Medulla oblongata (tissue), 1 donor: ENCODE results near the gene AGAP1.

Experiments
- DNase-seq: peaks from one replicate; pipeline ENCODE4 v3.0.0-alpha.2; 2015; ENCODE audit errors: extremely low spot score

The AGAP1 gene

DNA sequence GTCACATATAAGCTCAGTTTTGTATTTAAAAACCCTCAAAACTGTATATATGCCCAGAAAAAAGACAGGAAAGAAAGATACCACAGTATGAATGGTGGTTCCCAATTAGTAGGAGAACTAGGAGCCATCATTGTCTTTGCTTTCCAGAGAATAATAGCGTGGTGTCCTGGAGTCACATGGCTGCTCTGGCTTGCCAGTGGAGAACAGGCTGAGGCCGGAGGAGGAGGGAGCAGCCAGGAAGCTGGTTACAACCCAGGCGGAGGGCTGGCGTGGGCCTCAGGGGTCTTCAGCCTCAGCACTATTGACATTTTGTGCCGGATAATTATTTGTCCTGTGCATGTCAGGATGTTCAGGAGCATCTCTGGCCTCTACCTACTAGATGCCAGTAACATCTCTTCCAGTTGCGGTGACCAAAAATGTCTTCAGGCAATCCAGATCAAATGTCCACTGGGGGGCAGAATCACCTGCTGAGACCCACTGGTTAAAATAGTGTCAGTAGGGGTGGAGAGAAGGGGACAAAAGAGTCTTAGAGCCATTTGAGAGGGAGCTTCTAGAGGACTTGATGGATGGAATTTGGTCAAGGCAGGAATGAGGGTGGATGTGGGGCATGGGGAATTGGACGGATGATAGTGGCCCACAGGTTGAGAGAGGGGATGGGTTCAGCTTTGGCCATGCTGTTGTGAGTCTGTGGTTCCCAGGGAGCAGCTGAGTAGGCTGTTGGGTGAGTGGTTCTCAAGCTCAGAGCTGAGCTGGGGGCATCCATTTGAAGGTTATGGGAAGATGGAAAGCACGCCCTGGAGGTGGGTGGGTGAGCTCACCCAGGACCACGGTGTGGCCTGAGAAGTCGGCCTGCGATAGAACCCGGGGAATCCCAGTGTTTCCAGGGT is 144.9 kb downstream of the AGAP1 start:
- DNase-seq = peak; percentile 87

DNA sequence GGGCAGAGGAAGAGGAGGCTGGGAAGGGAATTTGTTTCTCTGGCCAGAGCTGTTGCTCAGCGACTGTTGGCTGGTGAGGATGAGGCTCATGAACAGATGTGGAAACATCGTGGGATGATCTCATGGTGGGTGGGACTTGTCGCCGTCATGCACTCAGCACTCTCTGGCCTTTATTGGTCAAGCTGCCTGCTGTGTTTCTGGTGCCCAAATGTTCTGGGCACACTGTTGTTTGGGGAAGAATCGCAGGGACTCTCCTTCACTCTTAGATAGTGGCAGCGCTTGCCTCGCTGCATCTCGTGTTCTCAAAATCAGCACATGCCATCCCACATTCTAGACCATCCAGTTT is 145.6 kb downstream of the AGAP1 start:
- DNase-seq = peak; percentile 96

DNA sequence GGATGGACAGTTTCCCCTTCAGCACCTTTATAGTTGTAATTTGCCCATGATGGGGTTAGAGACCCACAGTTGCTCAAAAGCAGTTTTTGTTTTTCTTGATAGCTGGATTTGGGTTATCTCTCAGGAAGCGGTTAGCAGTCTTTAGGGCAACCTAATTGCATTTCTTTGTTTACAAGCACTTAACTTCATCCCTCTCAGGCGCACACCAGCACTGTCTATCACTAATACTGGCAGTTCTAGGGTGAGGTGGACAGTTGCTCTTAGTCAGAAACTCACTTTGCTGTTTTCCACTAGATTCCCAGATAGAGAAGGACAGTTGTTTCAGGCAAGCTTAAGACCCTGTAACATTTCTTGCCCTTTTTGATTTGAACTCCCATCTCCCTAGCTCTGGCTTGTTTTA is 146.0 kb downstream of the AGAP1 start:
- no peak for DNase-seq

DNA sequence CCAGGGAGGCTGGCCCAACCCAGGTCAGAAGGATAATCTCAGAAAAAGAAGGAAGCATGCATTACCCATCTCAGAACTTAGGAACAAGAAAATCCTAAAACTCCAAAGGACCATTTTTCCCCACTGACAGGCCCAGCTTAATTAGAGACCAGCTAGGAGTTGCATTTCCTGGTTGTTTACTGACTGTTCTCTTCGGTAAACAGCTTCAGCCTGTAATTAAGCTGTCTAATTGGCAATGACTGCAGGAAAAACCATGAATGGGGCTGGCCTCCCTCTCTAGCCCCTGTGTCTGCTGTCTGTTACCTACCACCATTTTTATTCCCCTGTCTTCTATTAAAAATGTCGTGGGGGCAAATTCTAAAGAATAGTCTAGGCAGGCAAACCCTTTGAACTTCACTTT is 146.5 kb downstream of the AGAP1 start:
- DNase-seq = no peak

DNA sequence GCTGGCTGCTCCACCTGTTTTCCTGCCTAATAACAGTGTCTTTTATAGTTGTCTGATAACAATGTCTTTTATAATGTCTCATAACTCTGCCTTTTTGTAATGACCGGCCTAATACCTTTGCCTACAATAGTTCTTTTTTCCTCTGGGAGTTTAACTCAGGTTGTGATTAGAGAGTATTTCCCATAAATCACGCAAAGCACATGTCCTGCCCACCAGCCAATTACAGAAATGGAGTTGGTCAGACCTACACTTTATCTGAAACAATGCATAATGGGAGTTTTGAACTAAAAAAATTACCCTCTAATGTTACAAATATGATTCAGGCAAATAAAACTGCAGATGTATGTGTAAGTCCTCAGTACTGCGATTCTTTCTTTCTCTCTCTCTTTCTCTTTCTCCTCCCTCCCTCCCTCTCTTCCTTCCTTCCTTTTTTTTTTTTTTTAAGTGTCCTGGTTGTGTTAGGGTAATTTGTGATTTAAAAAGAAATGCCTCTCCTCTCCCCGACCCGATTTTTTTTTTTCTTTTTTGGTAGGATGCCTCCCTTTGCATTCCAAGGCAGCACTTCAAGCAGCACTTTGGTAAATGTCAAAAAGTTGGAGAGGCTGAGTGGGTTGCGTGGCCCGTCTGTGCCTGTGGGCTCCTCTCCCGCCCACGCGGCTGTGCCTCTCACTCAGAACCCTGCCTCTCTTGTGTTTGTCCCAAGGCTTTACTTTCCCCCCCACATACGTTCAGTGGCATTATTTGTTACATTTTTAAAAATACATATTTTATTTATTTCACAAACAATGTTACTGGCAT is 147.3 kb downstream of the AGAP1 start:
- no peak for DNase-seq

DNA sequence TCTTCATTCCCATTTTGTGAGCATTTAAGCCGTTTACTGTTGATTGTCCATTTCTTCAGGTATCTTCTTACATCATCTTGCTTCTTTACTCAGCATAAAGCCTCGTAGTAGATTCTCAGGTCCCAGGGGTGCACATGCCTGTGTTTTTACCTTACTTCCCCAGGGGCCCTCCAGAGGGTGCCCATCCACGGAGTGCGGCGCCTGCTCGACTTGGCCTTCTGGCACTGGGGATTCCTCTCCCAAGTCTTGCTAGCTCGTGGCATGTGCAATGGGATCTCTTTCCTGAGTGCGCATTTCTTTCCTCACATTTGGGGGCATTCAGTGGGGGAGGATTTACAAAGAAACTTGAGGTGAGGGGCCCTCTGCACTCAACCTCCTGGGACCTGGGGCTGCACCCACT is 148.1 kb downstream of the AGAP1 start:
- DNase-seq = no peak

DNA sequence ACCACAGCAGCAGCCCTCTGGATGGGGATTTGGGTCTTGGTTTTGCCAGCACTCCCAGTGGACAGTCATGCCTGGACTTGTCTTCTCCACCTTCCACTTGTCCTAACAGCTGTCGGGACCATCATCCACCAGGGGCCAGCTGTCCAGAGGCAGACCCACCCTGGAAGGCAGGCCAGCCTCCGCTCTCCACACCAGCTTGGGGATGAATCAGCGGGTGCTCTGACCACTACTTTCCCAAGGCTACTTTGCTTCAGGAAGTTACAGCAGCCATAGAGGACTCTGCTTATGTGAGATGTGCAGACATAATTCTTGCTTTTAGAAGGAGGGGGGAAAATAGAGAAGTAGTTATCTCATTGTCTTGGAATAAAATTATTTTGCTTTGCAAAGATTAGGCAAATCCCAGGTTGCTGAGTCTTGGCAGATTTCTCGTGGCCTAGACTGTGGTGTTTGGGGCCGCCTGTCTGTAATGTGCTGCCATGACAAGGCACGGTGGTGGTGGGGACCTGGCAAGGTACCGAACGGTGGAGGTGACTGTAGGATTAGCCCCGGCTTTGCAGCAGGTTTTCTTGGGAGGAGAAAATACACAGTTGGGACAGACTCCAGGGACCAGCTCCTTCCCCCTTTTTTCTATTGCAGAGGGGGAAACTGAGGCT is 148.7 kb downstream of the AGAP1 start:
- DNase-seq = no peak

DNA sequence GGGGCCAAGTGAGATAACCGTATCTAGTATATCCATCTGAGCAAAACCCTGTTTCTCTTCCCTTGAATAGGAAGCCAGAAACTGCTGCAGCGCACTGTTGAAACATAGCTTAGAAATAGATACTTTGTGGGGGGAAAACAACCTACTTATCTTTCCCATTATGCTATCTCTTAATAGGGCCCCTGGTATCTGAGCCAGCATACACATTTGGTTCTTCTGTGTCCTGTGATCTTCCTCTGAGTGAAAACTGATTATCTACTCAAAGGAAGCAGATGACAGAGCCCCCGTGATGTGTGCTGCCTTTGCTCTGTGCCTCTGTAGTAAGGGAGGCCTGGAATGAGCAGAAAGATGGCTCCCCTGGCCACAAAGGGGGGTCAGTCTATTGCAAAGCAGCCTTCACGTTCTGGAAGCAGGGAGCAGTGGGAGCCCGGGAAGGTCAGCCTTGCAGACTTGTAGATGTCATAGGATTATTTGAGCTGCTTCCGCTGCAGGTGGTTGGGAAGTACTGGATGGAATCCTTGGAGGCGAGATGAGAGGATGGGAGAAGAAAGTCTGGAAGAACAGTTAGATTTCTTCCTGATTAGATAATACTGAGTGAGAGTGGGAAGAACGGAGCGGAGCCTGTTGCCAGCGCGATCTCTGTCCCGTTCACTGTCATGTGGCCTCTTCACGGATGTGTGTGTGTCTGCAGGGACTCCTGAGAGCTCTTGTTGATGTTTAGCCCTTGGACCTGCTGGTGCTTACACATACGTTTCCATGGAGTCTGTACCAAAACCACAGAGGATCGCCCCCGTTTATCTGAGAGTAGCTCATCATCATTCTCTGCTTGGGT is 150.1 kb downstream of the AGAP1 start:
- DNase-seq = peak; percentile 39

DNA sequence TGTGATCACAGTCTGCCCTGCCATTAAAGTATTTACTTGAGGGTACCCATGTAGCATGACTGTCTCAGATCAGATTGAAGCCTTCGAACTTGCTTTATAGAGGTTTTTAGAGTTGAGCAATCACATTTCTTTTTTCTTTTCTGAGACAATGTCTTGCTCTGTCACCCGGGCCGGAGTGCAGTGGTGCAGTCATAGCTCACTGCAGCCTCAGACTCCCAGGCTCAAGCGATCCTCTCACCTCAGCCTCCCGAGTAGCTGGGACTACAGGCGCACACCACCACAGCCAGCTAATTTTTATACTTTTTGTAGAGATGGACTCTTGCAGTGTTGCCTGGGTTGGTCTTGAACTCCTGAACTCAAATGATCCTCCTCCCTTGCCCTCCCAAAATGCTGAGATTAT is 153.4 kb downstream of the AGAP1 start:
- no peak for DNase-seq

DNA sequence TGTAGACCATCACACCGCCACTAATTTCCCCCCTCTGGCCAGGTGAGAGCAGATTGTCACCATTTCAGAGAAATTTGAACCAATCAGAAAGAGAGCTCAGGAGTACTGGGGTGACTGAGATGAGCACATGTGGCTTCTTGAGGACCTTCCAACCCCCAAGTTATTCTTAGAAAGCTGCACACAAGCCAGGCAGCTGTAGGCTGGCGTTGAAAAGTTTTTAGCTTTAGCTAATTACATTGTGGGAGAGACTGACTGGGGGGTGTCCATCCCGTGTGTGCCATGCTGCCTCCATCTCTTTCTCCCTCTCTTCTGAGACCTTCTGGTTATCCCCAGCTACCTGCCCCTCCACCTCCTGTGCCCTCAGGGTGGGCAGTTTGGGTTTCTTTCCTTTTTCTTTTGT is 154.0 kb downstream of the AGAP1 start:
- no peak for DNase-seq

DNA sequence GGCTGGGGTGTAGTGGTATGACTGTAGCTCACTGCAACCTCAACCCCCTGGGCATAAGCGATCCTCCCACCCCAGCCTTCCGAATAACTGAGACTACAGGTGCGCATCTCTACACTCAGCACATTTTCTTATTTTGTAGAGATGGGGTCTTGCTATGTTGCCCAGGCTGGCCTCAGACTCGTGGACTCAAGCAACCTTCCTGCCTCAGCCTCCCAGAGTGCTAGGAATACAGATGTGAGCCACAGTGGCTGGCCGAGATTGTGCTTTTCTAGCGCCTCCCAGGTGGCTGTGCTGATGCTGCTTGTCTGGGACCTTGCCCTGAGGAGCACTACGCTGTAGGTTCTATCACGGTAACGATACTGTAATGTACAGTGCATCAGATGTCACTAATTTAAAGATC is 155.6 kb downstream of the AGAP1 start:
- no peak for DNase-seq

DNA sequence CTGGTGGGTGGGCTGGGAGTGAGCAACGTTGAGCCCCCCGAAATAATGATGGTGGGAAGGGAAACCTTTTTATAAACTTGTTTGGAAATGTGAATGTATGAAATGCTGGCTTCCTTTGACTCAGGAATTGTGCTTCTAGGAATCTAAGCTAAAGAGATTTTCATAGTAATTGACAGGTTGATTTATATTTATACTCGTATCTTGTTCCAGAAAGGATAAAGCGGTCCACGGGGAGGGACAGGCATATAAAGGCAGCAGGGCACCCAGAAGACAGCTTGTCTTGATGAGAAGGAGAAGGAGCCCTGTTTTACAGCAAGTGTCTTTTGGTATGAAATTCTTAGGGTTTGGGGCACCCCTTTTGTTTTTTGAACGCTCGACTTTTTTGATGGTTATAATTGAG is 157.8 kb downstream of the AGAP1 start:
- DNase-seq = no peak

DNA sequence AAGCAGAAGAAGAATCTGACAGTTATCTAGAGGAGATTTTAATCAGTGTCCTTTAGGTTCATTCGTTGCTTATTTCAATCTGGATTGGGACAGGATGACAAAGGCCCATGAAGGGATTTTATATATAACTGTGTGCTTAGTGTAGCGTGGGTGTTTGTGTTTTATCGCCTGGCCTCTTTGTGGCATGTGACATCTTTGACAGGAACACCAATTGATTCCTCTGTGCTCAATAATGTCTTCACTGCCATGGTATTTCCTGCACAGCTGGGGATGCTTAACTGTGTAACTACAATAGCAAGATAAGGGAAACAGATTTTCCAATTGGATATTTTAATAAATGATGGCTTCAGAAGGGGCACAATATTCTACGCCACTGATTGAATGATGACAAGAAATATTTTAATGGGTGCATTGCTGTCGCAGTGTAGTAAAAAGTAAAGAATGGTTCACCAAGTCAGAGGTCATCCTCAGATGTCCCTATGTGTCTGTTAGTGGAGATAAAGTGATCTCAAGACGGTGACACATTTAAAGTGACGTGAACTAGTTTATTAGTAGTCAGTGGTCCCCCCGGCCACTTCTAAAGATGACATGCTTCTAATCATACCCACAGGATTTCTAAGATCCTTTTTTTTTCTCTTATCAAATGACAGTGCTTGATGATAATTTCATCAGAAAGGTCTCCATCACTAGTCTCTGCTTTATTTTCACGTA is 160.4 kb downstream of the AGAP1 start:
- no peak for DNase-seq

DNA sequence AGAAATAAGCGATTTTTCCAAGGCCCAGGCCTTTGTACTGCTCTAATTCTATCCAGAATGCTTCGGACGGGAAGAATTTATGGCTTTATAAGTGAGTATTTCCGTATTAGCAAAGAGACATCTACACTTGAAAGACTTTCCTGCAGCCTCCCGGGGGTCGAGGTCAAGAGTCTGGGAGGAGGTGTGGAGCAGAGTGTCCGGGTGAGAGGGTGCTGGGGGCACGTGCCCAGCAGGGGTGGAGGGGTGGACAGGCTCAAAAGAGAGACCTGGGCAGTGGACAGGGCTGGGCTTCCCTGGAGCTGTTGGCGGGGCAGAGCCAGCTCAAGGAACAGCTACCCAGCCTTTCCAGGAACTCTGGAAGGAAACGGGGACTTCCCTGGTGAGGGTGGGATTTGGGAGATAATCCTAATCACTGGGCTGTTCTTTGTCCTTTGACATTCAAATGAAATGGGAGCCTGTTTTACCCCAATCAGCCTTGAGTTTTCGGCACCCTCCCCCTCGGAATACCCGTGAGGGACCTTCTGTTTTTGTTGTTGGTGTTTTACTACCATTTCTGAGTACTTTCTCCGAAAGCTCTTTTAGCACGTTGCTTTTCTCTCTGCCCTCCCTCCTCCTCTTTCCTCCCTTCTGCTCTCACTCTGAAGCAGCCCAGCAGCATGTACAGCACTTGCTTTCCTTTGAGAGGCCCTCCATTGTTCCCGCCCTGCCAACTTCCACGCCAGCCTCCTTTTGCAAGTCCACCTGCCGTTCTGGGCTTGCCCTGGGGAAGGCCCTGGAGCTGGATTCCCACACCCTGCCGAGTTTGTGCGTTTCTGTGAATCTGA is 164.7 kb downstream of the AGAP1 start:
- peak; percentile 45 for DNase-seq

DNA sequence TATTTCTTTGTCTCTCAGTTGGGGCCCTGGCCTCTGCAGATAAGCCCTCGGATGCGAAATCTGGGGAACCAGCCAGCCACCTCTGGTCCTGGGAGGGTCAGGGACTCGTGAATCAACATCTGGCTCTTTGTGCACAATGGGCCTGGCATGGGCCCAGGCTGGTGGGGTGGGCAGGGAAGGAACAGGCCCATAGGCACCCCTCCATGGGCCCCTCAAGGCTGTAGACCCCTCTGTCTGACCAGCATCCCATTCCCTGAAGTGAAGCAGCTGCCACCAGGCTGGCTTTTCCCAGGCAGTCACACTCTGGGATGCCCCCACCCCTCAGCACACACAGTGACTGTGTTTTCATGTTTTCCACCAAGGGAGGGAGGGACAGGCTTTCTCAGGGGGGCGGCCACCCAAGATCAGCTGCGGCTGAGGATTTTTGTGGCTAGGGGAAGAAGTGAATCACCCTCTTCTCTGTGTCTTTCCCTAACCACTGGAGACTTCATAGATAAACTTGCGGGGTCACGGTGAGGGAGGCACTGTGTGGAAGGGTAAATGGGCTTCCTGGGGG is 166.0 kb downstream of the AGAP1 start:
- DNase-seq = peak; percentile 50

DNA sequence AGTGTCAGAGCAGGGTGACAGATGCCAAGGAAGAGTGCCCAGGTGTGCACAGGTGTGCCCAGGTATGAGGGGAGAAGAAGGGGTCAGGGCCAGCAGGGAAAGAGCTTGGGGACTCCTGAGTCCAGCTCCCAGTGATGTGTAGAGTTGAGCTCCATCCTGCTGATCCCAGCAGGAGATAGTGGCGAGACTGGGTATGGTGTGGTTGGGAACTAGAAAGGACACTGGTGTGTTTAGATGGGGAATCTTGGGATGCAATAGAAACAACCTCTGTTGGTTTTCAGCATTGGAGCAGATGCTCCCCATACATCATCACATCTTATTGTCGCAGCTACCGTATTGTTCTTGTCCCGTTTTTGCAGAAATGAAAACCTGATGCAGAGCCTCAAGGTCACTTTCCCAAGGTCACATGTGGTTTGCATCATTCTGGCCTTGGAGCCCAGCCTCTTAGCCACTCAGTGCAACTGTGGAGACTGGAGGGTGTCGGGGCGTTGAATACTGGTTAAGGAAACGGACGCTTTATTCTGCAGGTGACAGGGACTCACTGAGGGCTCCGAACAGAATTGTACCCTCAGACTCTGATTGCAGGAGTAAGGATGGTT is 166.7 kb downstream of the AGAP1 start:
- no peak for DNase-seq

DNA sequence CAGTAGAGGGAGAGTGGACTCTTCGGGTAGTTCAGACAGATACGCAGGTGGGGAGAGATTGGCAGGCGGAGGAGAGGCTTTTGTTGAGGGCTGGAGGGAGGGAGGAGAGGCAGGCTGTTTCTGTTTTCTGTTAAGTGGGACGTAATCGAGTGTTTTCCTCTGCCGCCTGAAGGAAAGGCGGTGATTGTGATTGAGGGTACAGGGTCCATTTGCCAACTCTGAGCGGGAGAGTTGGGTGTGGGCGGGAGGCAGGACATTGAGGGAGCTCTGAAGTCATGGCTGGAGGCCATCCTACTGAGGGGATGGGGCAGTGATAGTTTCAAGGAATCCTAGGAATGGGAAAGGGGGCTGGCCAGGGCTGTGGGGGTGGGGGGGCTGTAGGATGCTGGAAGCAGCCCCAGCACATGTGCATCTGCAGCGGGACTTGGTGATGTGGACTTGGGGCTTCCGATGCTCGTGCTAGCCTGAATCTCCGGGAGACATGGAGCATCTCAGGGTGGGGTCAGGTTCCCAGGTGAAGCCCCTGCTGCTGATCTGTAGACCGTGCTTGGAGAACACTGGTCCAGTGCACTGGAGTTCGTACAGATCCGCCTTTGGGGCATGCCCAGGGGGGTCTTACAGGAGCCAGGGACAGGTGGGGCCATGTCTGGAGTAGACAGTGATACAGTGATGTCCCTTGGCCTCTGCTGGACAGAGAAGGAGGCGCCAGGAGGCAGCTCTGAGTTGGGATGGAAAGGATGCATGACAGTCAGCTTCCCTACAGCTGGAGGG is 167.5 kb downstream of the AGAP1 start:
- no peak for DNase-seq

DNA sequence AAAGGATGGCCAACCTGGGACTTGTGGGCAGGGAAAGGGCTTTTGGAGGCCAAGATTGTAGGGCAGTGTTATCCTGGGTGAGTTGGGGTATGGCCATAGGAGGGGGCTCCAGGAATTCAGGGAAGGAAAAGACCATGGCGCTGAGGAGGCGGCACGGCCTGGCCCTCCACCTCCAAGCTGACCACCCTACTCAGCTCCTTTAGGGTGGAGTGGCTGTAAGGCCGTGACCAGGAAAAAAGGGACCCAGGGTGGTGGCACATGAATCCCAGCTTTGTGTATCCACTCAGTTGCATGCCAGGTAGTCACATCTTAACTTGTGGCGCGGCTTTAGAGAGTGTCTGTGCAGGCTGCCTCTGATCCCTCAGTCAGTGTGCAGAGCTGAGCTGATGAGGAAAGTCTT is 168.1 kb downstream of the AGAP1 start:
- no peak for DNase-seq

DNA sequence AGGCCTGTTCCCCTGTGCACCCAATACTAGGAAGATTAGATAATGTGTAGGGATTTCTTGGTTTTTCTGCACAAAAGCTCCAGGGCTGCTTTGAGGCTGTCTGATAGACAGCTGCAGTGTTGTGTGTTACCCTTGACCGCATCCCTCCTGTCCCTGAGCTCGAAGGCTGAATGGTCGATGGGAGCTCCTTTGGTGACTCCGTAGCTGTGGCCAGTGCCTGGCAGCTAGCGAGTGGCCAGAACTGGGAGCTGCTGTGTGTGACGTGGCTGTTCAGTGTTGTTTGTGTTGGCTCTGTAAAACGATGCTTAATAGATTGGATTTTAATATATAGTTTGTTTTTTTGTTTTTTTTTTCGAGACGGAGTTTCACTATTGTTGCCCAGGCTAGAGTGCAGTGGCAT is 170.0 kb downstream of the AGAP1 start:
- peak; percentile 52 for DNase-seq
